OCI-LY7 (cell line): Measurements from ENCODE around the gene PTPRT.
"Not testable (repeated sequence)": the region's sequence is repeated elsewhere in the genome, so short reads cannot be mapped to it uniquely, and the experiment has no call there.

Source experiments
- EZH2phosphoT487 ChIP-seq: fragments of 200-600 bp; sonication (generic); IDR thresholded peaks from 2 replicates; pipeline ENCODE4 v1.6.1; 2018; ENCODE audit warnings: low read depth, borderline replicate concordance, mild to moderate bottlenecking, mixed run types, antibody characterized with exemption, low read length, moderate library complexity, mixed read lengths
- TF ChIP-seq, protein P1 (sequence below): fragments of 200-600 bp; sonication (generic); conservative IDR thresholded peaks from 2 replicates; pipeline ENCODE4 v1.5.1; 2014; ENCODE audit warnings: mild to moderate bottlenecking, antibody characterized with exemption, low read length, moderate library complexity, mixed read lengths

DNA sequence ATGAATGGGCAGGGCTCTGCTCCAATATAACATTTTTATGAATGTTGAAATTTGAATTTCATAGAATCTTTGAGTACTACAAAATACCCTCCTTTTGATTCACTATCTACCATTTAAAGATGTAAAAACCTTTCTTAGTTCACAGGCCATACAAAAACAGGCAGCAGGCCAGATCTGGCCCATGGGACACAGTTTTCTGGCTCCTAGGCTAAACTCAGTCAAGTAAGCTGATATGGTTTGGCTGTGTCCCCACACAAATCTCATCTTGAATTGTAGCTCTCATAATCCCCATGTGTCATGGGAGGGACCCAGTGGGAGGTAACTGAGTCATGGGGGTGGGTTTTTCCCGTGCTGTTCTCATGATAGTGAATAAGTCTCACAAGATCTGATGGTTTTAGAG, 25.0 kb downstream of the PTPRT start:
- TF ChIP-seq, protein P1, sequence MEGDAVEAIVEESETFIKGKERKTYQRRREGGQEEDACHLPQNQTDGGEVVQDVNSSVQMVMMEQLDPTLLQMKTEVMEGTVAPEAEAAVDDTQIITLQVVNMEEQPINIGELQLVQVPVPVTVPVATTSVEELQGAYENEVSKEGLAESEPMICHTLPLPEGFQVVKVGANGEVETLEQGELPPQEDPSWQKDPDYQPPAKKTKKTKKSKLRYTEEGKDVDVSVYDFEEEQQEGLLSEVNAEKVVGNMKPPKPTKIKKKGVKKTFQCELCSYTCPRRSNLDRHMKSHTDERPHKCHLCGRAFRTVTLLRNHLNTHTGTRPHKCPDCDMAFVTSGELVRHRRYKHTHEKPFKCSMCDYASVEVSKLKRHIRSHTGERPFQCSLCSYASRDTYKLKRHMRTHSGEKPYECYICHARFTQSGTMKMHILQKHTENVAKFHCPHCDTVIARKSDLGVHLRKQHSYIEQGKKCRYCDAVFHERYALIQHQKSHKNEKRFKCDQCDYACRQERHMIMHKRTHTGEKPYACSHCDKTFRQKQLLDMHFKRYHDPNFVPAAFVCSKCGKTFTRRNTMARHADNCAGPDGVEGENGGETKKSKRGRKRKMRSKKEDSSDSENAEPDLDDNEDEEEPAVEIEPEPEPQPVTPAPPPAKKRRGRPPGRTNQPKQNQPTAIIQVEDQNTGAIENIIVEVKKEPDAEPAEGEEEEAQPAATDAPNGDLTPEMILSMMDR, result not testable (repeated sequence)
- TF ChIP-seq EZH2phosphoT487, result not testable (repeated sequence)
